Loucy (cell line): ENCODE results near the gene GDPD3.

ENCODE experiments used
- EZH2phosphoT487 ChIP-seq: fragments of 200-600 bp; IDR thresholded peaks from 2 replicates; pipeline ENCODE4 v1.6.1; 2018; ENCODE audit warnings: antibody characterized with exemption, mild to moderate bottlenecking, moderate library complexity, borderline replicate concordance
- TF ChIP-seq, protein P1 (sequence below): fragments of 200-600 bp; sonication (generic); conservative IDR thresholded peaks from 2 replicates; pipeline ENCODE4 v1.5.1; 2014; ENCODE audit warnings: mild to moderate bottlenecking, antibody characterized with exemption, low read length

DNA sequence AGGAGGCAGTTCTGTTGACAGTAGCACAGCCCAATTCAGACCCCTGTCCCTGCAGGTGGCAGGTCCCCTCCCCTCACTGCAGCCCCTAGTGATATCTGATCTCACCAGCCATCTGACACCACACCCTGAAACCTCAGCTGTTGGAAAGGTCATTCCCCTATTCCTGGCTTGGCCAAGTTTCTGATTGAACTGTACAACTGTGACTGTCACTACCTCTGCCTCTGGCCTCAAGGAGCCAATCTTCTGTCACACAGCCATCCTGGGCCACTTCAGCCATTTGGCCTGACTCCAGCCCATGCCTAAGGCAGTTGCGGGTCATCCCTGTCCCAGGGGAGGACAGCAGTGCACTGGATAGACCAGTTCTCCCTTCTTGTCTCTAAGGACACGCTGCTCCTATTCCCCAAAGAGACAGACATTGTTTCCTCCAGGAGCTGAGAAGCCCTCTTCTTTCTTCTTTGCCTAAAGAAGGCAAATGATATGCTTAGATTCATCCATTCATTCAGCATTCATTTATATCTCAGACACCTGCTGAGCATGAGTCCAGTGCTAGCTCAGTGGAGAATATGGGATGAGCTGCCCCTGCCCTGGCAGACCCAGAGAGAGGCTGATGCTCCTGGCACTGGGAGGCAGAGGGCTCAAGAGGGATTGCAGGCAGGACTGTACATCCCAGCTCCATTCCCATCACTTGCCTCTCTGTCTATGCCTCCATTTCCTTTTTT lies 52.3 kb downstream of the GDPD3 start:
- TF ChIP-seq, protein P1, sequence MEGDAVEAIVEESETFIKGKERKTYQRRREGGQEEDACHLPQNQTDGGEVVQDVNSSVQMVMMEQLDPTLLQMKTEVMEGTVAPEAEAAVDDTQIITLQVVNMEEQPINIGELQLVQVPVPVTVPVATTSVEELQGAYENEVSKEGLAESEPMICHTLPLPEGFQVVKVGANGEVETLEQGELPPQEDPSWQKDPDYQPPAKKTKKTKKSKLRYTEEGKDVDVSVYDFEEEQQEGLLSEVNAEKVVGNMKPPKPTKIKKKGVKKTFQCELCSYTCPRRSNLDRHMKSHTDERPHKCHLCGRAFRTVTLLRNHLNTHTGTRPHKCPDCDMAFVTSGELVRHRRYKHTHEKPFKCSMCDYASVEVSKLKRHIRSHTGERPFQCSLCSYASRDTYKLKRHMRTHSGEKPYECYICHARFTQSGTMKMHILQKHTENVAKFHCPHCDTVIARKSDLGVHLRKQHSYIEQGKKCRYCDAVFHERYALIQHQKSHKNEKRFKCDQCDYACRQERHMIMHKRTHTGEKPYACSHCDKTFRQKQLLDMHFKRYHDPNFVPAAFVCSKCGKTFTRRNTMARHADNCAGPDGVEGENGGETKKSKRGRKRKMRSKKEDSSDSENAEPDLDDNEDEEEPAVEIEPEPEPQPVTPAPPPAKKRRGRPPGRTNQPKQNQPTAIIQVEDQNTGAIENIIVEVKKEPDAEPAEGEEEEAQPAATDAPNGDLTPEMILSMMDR = no peak
- TF ChIP-seq EZH2phosphoT487 = no peak
